ENCODE measurements around the gene SLC22A14. TPM values are rescaled to one million over a fixed set of nuclear protein-coding genes. Genes with fewer than 3 reads are reported as not detected.

Gene SLC22A14
- total and polyA plus RNA-seq, 2 donors (not counting 1 experiment from before 2014, with no cell fraction given), result not detected

GRCh38 chr3:38317192-38317759 lies 35.2 kb downstream of the SLC22A14 start:
- peaks cover 16% of the 10 kb centered on the region for H3K27me3 Mint-ChIP-seq

More at GRCh38 chr3:38317192-38317759, 35.2 kb downstream of the SLC22A14 start:
- intact Hi-C loops (cut with micrococcal nuclease), result no loop called here
- Histone ChIP-seq H3K4me2 (replicated peaks; ENCODE audit: low read depth, low read length, poor library complexity, severe bottlenecking) (no peak overlapping the region), H3K79me2 (ENCODE audit: control insufficient read depth, insufficient read depth, low read length) (no peaks in the 10 kb centered on the region), H4K20me1 (ENCODE audit: control insufficient read depth, insufficient read depth, low read length, poor library complexity, severe bottlenecking) (no peaks in the 10 kb centered on the region), H3K27ac (ENCODE audit: low read length in 2 of 2) (no peak overlapping the region), H3K9ac (ENCODE audit: low read length) (no peak overlapping the region), H3K9me3 (ENCODE audit: control extremely low read depth in 1 of 3, control insufficient read depth in 2 of 3, insufficient read depth in 1 of 3, low read length in 2 of 3) (no peaks in the 10 kb centered on the region), H3K36me3 (replicated peaks in 1 of 2; ENCODE audit: control extremely low read depth in 1 of 2, control insufficient read depth in 1 of 2, extremely low read depth in 1 of 2, insufficient read depth in 2 of 2, low read length in 1 of 2) (no peaks in the 10 kb centered on the region), H3K27me3 (replicated peaks in 1 of 4; ENCODE audit: control extremely low read depth in 1 of 4, control insufficient read depth in 3 of 4, insufficient read depth in 4 of 4, low read length in 3 of 4) (no peaks in the 10 kb centered on the region), H3K4me1 (ENCODE audit: control insufficient read depth in 2 of 2, insufficient read depth in 2 of 2, low read length in 2 of 2) (no peaks in the 10 kb centered on the region), H2AFZ (ENCODE audit: insufficient read depth, low read depth, low read length, poor library complexity, severe bottlenecking) (no peak overlapping the region), H3K4me3 (ENCODE audit: control extremely low read depth in 1 of 5, extremely low read depth in 1 of 5, insufficient read depth in 1 of 5, low read depth in 2 of 5, low read length in 4 of 5) (no peak overlapping the region)
- Mint-ChIP-seq H3K4me3 (no peak overlapping the region), H3K4me1 (no peaks in the 10 kb centered on the region), H3K9me3 (ENCODE audit: insufficient read depth) (no peaks in the 10 kb centered on the region), H3K27ac (no peak overlapping the region)
- ChIA-PET POLR2A (no interaction called here), CTCF (no interaction called here)
- no peak for DNase-seq
- ATAC-seq (ENCODE audit: low read depth), result no peak
- 88% methylated on average over 2 of the region's 7 CpGs for WGBS (ENCODE audit: insufficient coverage)
- TF ChIP-seq CTCF (IDR thresholded peaks at IDR 0.05) (no peak), EZH2 (IDR thresholded peaks at IDR 0.05; ENCODE audit: borderline replicate concordance, insufficient read depth, low read depth, low read length, poor library complexity, severe bottlenecking) (no peak)
